ENCODE data around the gene CCRL2. TPM values are rescaled to one million over a fixed set of nuclear protein-coding genes. Genes with fewer than 3 reads are reported as not detected.

The CCRL2 gene
- total and polyA plus RNA-seq, 8 donors = 3.4 to 37.1 (median 4.6) TPM

DNA sequence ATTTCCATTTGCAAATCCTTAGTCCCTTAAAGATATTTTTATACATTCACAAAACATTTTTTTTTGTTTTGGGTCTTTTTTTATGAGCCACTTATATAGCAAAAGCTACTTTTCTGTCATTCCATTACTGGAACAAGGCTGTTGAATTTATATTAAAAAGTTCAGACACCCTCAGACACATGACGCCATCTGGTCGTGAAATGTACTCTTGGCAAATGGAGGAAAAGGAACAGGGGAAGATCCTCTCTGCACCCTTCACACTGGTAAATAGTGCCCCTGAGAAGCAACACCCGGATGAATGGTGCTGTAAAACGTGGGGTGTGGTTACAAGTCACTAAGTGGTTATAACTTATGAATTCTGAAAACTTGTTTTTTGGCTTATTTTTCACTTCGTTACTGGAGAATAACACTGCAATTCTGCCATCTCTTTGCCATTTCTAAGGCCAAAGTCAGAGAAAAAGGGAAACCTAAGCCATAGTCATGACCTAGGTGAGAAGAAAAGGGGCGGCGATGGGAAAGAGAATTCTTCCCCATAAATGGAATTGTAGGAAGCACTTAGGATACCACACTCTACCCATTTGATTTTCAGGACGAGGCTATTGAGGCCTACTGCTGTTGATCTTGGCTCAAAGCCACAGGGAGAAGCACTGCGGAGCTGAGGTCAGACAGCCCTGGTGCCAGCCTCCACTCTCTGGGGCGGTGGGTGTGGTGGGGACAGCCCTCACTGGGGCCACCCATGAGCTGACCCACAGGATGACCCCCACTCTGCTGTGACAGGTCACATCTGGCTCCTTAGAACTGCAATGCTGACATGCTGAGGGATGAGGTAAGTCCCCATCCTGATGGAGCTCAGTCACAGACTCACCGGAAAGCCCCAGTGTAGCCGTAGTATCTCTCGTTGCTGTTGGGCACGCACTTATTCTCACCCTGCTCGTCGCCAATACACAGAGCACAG lies 35.8 kb downstream of the CCRL2 start:
- Histone ChIP-seq H3K36me3 (peaks cover 0 to 44% of the 10 kb centered on the region in 2 donors), H3K27me3 (no peaks in the 10 kb centered on the region), H3K4me3 (no peak overlapping the region), H3K27ac (peak overlapping the region in 1 of 2 donors; percentile 24), H3K9me3 (no peaks in the 10 kb centered on the region), H3K4me1 (no peaks in the 10 kb centered on the region)
- ATAC-seq (peak; percentile 73), DNase-seq (peak in 2 of 4 donors; percentile 32 to 59)
- TF ChIP-seq, protein P1, sequence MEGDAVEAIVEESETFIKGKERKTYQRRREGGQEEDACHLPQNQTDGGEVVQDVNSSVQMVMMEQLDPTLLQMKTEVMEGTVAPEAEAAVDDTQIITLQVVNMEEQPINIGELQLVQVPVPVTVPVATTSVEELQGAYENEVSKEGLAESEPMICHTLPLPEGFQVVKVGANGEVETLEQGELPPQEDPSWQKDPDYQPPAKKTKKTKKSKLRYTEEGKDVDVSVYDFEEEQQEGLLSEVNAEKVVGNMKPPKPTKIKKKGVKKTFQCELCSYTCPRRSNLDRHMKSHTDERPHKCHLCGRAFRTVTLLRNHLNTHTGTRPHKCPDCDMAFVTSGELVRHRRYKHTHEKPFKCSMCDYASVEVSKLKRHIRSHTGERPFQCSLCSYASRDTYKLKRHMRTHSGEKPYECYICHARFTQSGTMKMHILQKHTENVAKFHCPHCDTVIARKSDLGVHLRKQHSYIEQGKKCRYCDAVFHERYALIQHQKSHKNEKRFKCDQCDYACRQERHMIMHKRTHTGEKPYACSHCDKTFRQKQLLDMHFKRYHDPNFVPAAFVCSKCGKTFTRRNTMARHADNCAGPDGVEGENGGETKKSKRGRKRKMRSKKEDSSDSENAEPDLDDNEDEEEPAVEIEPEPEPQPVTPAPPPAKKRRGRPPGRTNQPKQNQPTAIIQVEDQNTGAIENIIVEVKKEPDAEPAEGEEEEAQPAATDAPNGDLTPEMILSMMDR (IDR thresholded peaks at IDR 0.05) = peak in 1 of 2 donors; percentile 58
- intact Hi-C loops (cut with DNase I) = no loop called here

DNA sequence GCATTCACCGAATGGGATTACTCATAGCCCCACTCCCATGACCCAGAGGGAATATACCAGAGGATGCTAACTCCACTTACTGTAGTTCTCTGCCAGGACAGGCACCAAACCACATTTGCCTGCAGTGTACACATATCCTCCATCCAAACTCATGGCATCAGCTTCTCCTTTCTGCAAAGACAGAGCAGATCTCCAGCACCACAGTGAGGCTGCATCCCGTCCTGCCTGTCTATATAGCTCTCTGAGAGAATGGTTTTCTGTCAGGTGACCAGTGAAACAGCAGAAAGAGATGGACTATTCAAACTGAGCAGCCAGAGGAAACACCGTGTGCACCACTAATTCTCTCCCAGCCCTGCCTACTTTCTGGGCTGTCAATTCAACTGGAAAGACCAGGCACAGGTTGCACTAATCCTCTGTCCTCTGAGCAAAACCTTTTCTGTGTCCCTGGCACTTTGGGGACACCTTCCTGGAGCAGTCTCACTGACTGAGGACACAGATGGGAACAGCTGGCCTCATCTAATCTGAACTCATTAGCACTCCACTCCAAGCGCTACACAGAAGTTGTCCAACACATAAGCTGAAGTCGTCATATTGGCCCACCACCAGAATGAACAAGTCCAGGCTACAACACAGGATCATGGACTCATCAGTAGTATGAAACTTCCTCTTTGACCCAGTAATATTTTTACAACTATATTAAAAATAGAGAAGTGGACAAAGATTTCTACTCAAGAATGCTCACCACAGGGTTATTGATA lies 40.3 kb downstream of the CCRL2 start:
- H3K27ac ChIP-seq = peak overlapping the region in 1 of 2 donors; percentile 25
- no peak overlapping the region for H3K4me3 ChIP-seq
- H3K4me1 ChIP-seq = no peaks in the 10 kb centered on the region
- intact Hi-C loops (cut with DNase I) = no loop called here
- H3K9me3 ChIP-seq = no peaks in the 10 kb centered on the region
- TF ChIP-seq, protein P1 (IDR thresholded peaks at IDR 0.05) = no peak
- ATAC-seq = no peak
- peaks cover 0 to 41% of the 10 kb centered on the region in 2 donors for H3K36me3 ChIP-seq
- DNase-seq = no peak
- no peaks in the 10 kb centered on the region for H3K27me3 ChIP-seq

GRCh38 chr3:46448721-46449120 lies 41.7 kb downstream of the CCRL2 start:
- Histone ChIP-seq H3K4me1 (no peaks in the 10 kb centered on the region), H3K4me3 (no peak overlapping the region), H3K9me3 (no peaks in the 10 kb centered on the region), H3K27ac (peak overlapping the region in 1 of 2 donors; percentile 49), H3K27me3 (no peaks in the 10 kb centered on the region), H3K36me3 (peaks cover 0 to 33% of the 10 kb centered on the region in 2 donors)
- no peak for ATAC-seq
- TF ChIP-seq, protein P1 (IDR thresholded peaks at IDR 0.05) = no peak
- intact Hi-C loops (cut with DNase I) = no loop called here
- peak in 1 of 4 donors; percentile 74 for DNase-seq

GRCh38 chr3:46449755-46450552 lies 42.9 kb downstream of the CCRL2 start:
- Histone ChIP-seq H3K4me3 (no peak overlapping the region), H3K4me1 (no peaks in the 10 kb centered on the region), H3K36me3 (peaks cover 0 to 29% of the 10 kb centered on the region in 2 donors), H3K27me3 (no peaks in the 10 kb centered on the region), H3K27ac (peak overlapping the region in 1 of 2 donors; percentile 49), H3K9me3 (no peaks in the 10 kb centered on the region)
- TF ChIP-seq, protein P1 (IDR thresholded peaks at IDR 0.05) = peak; percentile 41 to 47
- no peak for DNase-seq
- no peak for ATAC-seq
- intact Hi-C loops (cut with DNase I) = no loop called here
